ENCODE data around the gene ANAPC16. TPM values are rescaled to one million over a fixed set of nuclear protein-coding genes. Genes with fewer than 3 reads are reported as not detected.

ANAPC16 gene
- total RNA-seq, 2 experiments from 2014 or later, result 61.9 to 64.3 TPM

GRCh38 chr10:72265508-72265907, 49.7 kb downstream of the ANAPC16 start:
- Histone ChIP-seq H3K4me3 (ENCODE audit: low read length) (no peak overlapping the region), H3K36me3 (ENCODE audit: insufficient read depth, low read length) (no peaks in the 10 kb centered on the region), H3K27me3 (ENCODE audit: control insufficient read depth in 1 of 2, insufficient read depth in 2 of 2, low read length in 2 of 2) (no peaks in the 10 kb centered on the region), H3K4me1 (ENCODE audit: insufficient read depth, low read length) (peaks cover 44% of the 10 kb centered on the region), H3K9me3 (ENCODE audit: control insufficient read depth in 1 of 2, insufficient read depth in 1 of 2, low read length in 2 of 2) (no peaks in the 10 kb centered on the region), H3K27ac (ENCODE audit: low read depth in 1 of 2, low read length in 2 of 2) (no peak overlapping the region)
- Mint-ChIP-seq H3K27me3 (no peaks in the 10 kb centered on the region), H3K9me3 (no peaks in the 10 kb centered on the region), H3K27ac (peak overlapping the region; percentile 66), H3K36me3 (ENCODE audit: low read depth) (no peaks in the 10 kb centered on the region), H3K4me3 (peak overlapping the region; percentile 7), H3K4me1 (ENCODE audit: low read depth) (peaks cover 45% of the 10 kb centered on the region)
- no peak for TF ChIP-seq CTCF (IDR thresholded peaks at IDR 0.05)
- ChIA-PET POLR2A (interaction anchor here (1.0 to 2.7 kb wide), 3 partner anchors 8 to 32 kb away, joined by 3 to 17 read pairs (median 3); partner anchors contain the start of gene DDIT4), CTCF (interaction anchor here (1.5 to 3.8 kb wide), 2 partner anchors 70 to 72 kb away, joined by 3 to 10 read pairs; no protein-coding TSS in a partner anchor)
- intact Hi-C loops (cut with DNase I, micrococcal nuclease), result no loop called here
- no peak for DNase-seq
- no peak for ATAC-seq (ENCODE audit: poor library complexity)

- no peak overlapping the region for H3K27ac ChIP-seq (ENCODE audit: low read depth in 1 of 2, low read length in 2 of 2)
- POLR2A ChIA-PET, result interaction anchor here (0.6 to 1.2 kb wide), 3 partner anchors 28 to 50 kb away, joined by 3 to 4 read pairs (median 3); partner anchors contain the start of gene ASCC1
- no peaks in the 10 kb centered on the region for H3K36me3 Mint-ChIP-seq (ENCODE audit: low read depth)
- no peaks in the 10 kb centered on the region for H3K36me3 ChIP-seq (ENCODE audit: insufficient read depth, low read length)
- CTCF ChIA-PET, result interaction anchor here (0.8 to 3.8 kb wide), 2 partner anchors 71 kb away, joined by 3 to 10 read pairs; no protein-coding TSS in a partner anchor
- no peak overlapping the region for H3K4me3 Mint-ChIP-seq
- peaks cover 37% of the 10 kb centered on the region for H3K4me1 ChIP-seq (ENCODE audit: insufficient read depth, low read length)
- H3K9me3 Mint-ChIP-seq, result no peaks in the 10 kb centered on the region
- no peak overlapping the region for H3K4me3 ChIP-seq (ENCODE audit: low read length)
- intact Hi-C loops (cut with DNase I, micrococcal nuclease), result no loop called here
- no peak overlapping the region for H3K27ac Mint-ChIP-seq
- H3K27me3 ChIP-seq (ENCODE audit: control insufficient read depth in 1 of 2, insufficient read depth in 2 of 2, low read length in 2 of 2), result no peaks in the 10 kb centered on the region
- H3K9me3 ChIP-seq (ENCODE audit: control insufficient read depth in 1 of 2, insufficient read depth in 1 of 2, low read length in 2 of 2), result no peaks in the 10 kb centered on the region
- ATAC-seq (ENCODE audit: poor library complexity), result no peak
- no peak for TF ChIP-seq CTCF (IDR thresholded peaks at IDR 0.05)
- H3K27me3 Mint-ChIP-seq, result no peaks in the 10 kb centered on the region
- H3K4me1 Mint-ChIP-seq (ENCODE audit: low read depth), result peaks cover 43% of the 10 kb centered on the region
- DNase-seq, result no peak
Measured at GRCh38 chr10:72265990-72266865, 50.4 kb downstream of the ANAPC16 start.

DNA sequence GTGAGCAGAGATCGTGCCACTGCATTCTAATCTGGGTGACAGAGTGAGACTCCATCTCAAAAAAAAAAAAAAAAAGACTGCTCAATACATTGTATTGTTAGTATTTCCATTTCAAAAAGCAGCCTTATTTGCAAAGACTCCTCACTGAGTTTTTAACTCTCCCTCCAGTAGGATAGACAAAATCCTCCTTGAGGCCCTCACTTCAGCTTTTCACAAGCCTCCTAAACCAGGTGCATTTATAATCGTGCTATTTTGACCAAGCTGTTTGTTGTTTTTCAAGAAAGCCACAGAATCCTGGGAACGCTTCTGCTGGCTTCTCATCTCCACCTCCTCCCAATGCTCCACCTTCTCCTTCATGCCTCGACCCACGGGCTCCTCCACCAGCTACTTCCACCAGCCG, 51.6 kb downstream of the ANAPC16 start:
- H3K4me3 Mint-ChIP-seq, result no peak overlapping the region
- H3K27me3 Mint-ChIP-seq, result no peaks in the 10 kb centered on the region
- Histone ChIP-seq H3K4me1 (ENCODE audit: insufficient read depth, low read length) (peaks cover 27% of the 10 kb centered on the region), H3K27ac (ENCODE audit: low read depth in 1 of 2, low read length in 2 of 2) (no peak overlapping the region), H3K27me3 (ENCODE audit: control insufficient read depth in 1 of 2, insufficient read depth in 2 of 2, low read length in 2 of 2) (no peaks in the 10 kb centered on the region), H3K4me3 (ENCODE audit: low read length) (no peak overlapping the region), H3K36me3 (ENCODE audit: insufficient read depth, low read length) (no peaks in the 10 kb centered on the region), H3K9me3 (ENCODE audit: control insufficient read depth in 1 of 2, insufficient read depth in 1 of 2, low read length in 2 of 2) (no peaks in the 10 kb centered on the region)
- no peaks in the 10 kb centered on the region for H3K9me3 Mint-ChIP-seq
- H3K27ac Mint-ChIP-seq, result no peak overlapping the region
- intact Hi-C loops (cut with DNase I, micrococcal nuclease), result no loop called here
- DNase-seq (no peak), ATAC-seq (ENCODE audit: poor library complexity) (no peak)
- TF ChIP-seq CTCF (IDR thresholded peaks at IDR 0.05), result no peak
- ChIA-PET CTCF (interaction anchor here (0.8 to 1.1 kb wide), 2 partner anchors 64 to 70 kb away, joined by 3 to 4 read pairs; no protein-coding TSS in a partner anchor), POLR2A (interaction anchor here (0.6 kb wide), 1 partner anchor 1091 kb away, joined by 3 read pairs; no protein-coding TSS in a partner anchor)
- peaks cover 43% of the 10 kb centered on the region for H3K4me1 Mint-ChIP-seq (ENCODE audit: low read depth)
- no peaks in the 10 kb centered on the region for H3K36me3 Mint-ChIP-seq (ENCODE audit: low read depth)

All from CD4-positive, alpha-beta T cell (primary cell).